Hematopoietic multipotent progenitor cell treated with erythropoietin and hydrocortisone succinate and interleukin-3 and kit ligand, for 15 days (in vitro differentiated cells): ENCODE measurements around the gene FAR1.

Experiments used
- DNase-seq: peaks from one replicate; pipeline ENCODE4 v3.0.0-alpha.2; 2015; ENCODE audit warnings: low spot score

The FAR1 gene

GRCh38 chr11:13777341-13777985, 109.0 kb downstream of the FAR1 start:
- DNase-seq: no peak

GRCh38 chr11:13778345-13778744, 109.9 kb downstream of the FAR1 start:
- DNase-seq: no peak

DNA sequence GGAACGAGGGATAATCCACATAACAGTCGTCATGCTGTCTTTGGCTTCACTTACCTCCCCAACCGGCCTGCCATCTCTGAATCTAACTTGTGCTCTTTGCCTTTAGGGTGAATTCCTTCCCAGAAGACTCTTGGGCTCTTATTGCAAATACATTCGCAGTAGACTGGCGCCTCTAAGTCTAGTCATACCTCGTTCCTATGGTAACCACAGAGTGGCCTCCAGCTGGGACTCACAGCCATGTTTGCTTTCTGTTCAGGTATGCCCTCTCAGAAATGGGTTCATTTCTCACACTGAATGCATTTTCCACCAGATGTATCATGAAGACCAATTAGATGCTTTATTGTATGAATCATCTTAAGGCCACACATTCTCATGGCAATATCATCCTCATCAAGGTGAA, 112.7 kb downstream of the FAR1 start:
- DNase-seq: no peak
